ENCODE data around the gene CEP70. TPM values are rescaled to one million over a fixed set of nuclear protein-coding genes. Genes with fewer than 3 reads are reported as not detected.

CEP70 gene
- total RNA-seq, 3 donors from 2014 or later, result 19.5 to 84.0 (median 58.3) TPM

GRCh38 chr3:138472141-138472825 is 121.8 kb downstream of the CEP70 start:
- TF ChIP-seq POLR2A (IDR thresholded peaks at IDR 0.05) (no peak), POLR2AphosphoS5 (IDR thresholded peaks at IDR 0.05) (no peak), CTCF (IDR thresholded peaks at IDR 0.05) (no peak)
- Histone ChIP-seq H3K27me3 (no peaks in the 10 kb centered on the region), H3K36me3 (no peaks in the 10 kb centered on the region), H3K4me1 (no peaks in the 10 kb centered on the region), H3K9me3 (no peaks in the 10 kb centered on the region), H3K27ac (no peak overlapping the region), H3K4me3 (no peak overlapping the region)
- intact Hi-C loops (cut with DNase I; ENCODE audit: low total_unique reads), result no loop called here
- DNase-seq (ENCODE audit: low spot score in 2 of 2), result no peak

- Histone ChIP-seq H3K9me3 (no peaks in the 10 kb centered on the region), H3K27ac (no peak overlapping the region), H3K36me3 (no peaks in the 10 kb centered on the region), H3K4me1 (no peaks in the 10 kb centered on the region), H3K4me3 (no peak overlapping the region), H3K27me3 (no peaks in the 10 kb centered on the region)
- no peak for DNase-seq (ENCODE audit: low spot score in 2 of 2)
- TF ChIP-seq POLR2AphosphoS5 (IDR thresholded peaks at IDR 0.05) (no peak), CTCF (IDR thresholded peaks at IDR 0.05) (no peak), POLR2A (IDR thresholded peaks at IDR 0.05) (no peak)
- intact Hi-C loops (cut with DNase I; ENCODE audit: low total_unique reads), result no loop called here
These were observed 122.6 kb downstream of the CEP70 start for GRCh38 chr3:138471481-138471880.

- Histone ChIP-seq H3K36me3 (no peaks in the 10 kb centered on the region), H3K27me3 (no peaks in the 10 kb centered on the region), H3K4me1 (no peaks in the 10 kb centered on the region), H3K4me3 (no peak overlapping the region), H3K9me3 (no peaks in the 10 kb centered on the region), H3K27ac (no peak overlapping the region)
- DNase-seq (ENCODE audit: low spot score in 2 of 2), result no peak
- no peak for TF ChIP-seq POLR2AphosphoS5 (IDR thresholded peaks at IDR 0.05)
- TF ChIP-seq CTCF (IDR thresholded peaks at IDR 0.05), result no peak
- TF ChIP-seq POLR2A (IDR thresholded peaks at IDR 0.05), result no peak
- intact Hi-C loops (cut with DNase I; ENCODE audit: low total_unique reads), result no loop called here
These were observed 123.4 kb downstream of the CEP70 start for GRCh38 chr3:138470687-138471086.

GRCh38 chr3:138469874-138470273 is 124.2 kb downstream of the CEP70 start:
- TF ChIP-seq POLR2A (IDR thresholded peaks at IDR 0.05) (no peak), POLR2AphosphoS5 (IDR thresholded peaks at IDR 0.05) (no peak), CTCF (IDR thresholded peaks at IDR 0.05) (no peak)
- Histone ChIP-seq H3K4me3 (no peak overlapping the region), H3K27ac (no peak overlapping the region), H3K36me3 (no peaks in the 10 kb centered on the region), H3K9me3 (no peaks in the 10 kb centered on the region), H3K27me3 (no peaks in the 10 kb centered on the region), H3K4me1 (no peaks in the 10 kb centered on the region)
- no peak for DNase-seq (ENCODE audit: low spot score in 2 of 2)
- intact Hi-C loops (cut with DNase I; ENCODE audit: low total_unique reads), result no loop called here

- intact Hi-C loops (cut with DNase I; ENCODE audit: low total_unique reads), result no loop called here
- Histone ChIP-seq H3K4me3 (no peak overlapping the region), H3K4me1 (no peaks in the 10 kb centered on the region), H3K27me3 (no peaks in the 10 kb centered on the region), H3K9me3 (no peaks in the 10 kb centered on the region), H3K36me3 (no peaks in the 10 kb centered on the region), H3K27ac (no peak overlapping the region)
- DNase-seq (ENCODE audit: low spot score in 2 of 2), result no peak
- TF ChIP-seq POLR2A (IDR thresholded peaks at IDR 0.05) (no peak), POLR2AphosphoS5 (IDR thresholded peaks at IDR 0.05) (no peak), CTCF (IDR thresholded peaks at IDR 0.05) (no peak)
These were observed 125.2 kb downstream of the CEP70 start for GRCh38 chr3:138468886-138469285.
